ENCODE results near the gene LLGL2. TPM values are rescaled to one million over a fixed set of nuclear protein-coding genes. Genes with fewer than 3 reads are reported as not detected.
A peak's percentile ranks its signal among the peaks of the same experiment; 100 is the strongest.

The LLGL2 gene
- polyA plus RNA-seq, 1 donor (not counting 4 experiments of a cell fraction or from before 2014, with no cell fraction given), result 13.8 TPM

GRCh38 chr17:75550139-75550465 is 24.6 kb downstream of the LLGL2 start:
- DNase-seq (ENCODE audit: low read depth, low spot score), result no peak
- H3K4me3 ChIP-seq (ENCODE audit: control insufficient read depth in 2 of 3, extremely low read depth in 1 of 3, insufficient read depth in 2 of 3, low read depth in 1 of 3, low read length in 3 of 3), result no peak overlapping the region
- no peaks in the 10 kb centered on the region for H3K79me2 ChIP-seq (ENCODE audit: control insufficient read depth, insufficient read depth, low read length)
- no peak overlapping the region for H3K4me2 ChIP-seq (ENCODE audit: control insufficient read depth, extremely low read depth, insufficient read depth, low read depth, low read length)
- peak overlapping the region; percentile 43 for H2AFZ ChIP-seq (ENCODE audit: control insufficient read depth, low read length)
- no peaks in the 10 kb centered on the region for H4K20me1 ChIP-seq (ENCODE audit: control insufficient read depth, extremely low read depth, insufficient read depth, low read length)
- no peaks in the 10 kb centered on the region for H3K9me3 ChIP-seq (ENCODE audit: control insufficient read depth, low read depth, low read length)
- dilution Hi-C loops (cut with MboI; ENCODE audit: extremely low pct_ligation_motif_present, low sequenced_read_pairs), result no loop called here
- H3K4me1 ChIP-seq (ENCODE audit: control insufficient read depth, extremely low read depth, insufficient read depth, low read length), result peaks cover 16% of the 10 kb centered on the region
- FAIRE-seq, result no peak
- no peaks in the 10 kb centered on the region for H3K27me3 ChIP-seq (ENCODE audit: control insufficient read depth, extremely low read depth, insufficient read depth, low read length)
- peak overlapping the region; percentile 22 for H3K9ac ChIP-seq (ENCODE audit: control insufficient read depth, extremely low read depth, insufficient read depth, low read length)
- no peak for TF ChIP-seq EZH2 (IDR thresholded peaks at IDR 0.05; ENCODE audit: low read length)
- TF ChIP-seq, protein P1, sequence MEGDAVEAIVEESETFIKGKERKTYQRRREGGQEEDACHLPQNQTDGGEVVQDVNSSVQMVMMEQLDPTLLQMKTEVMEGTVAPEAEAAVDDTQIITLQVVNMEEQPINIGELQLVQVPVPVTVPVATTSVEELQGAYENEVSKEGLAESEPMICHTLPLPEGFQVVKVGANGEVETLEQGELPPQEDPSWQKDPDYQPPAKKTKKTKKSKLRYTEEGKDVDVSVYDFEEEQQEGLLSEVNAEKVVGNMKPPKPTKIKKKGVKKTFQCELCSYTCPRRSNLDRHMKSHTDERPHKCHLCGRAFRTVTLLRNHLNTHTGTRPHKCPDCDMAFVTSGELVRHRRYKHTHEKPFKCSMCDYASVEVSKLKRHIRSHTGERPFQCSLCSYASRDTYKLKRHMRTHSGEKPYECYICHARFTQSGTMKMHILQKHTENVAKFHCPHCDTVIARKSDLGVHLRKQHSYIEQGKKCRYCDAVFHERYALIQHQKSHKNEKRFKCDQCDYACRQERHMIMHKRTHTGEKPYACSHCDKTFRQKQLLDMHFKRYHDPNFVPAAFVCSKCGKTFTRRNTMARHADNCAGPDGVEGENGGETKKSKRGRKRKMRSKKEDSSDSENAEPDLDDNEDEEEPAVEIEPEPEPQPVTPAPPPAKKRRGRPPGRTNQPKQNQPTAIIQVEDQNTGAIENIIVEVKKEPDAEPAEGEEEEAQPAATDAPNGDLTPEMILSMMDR (optimal IDR thresholded peaks at IDR 0.05 in 1 of 3, IDR thresholded peaks at IDR 0.05 in 1 of 3, conservative IDR thresholded peaks at IDR 0.05 in 1 of 3; ENCODE audit: extremely low read depth in 1 of 3, insufficient read depth in 2 of 3, low read length in 3 of 3), result no peak
- H3K27ac ChIP-seq (ENCODE audit: control insufficient read depth, insufficient read depth, low read length), result no peak overlapping the region
- peaks cover 0 to 2% of the 10 kb centered on the region in 2 experiments for H3K36me3 ChIP-seq (ENCODE audit: control insufficient read depth in 2 of 2, extremely low read depth in 1 of 2, insufficient read depth in 2 of 2, low read length in 2 of 2)
- H3K9me1 ChIP-seq (ENCODE audit: control insufficient read depth, extremely low read depth, insufficient read depth, low read length), result no peaks in the 10 kb centered on the region

DNA sequence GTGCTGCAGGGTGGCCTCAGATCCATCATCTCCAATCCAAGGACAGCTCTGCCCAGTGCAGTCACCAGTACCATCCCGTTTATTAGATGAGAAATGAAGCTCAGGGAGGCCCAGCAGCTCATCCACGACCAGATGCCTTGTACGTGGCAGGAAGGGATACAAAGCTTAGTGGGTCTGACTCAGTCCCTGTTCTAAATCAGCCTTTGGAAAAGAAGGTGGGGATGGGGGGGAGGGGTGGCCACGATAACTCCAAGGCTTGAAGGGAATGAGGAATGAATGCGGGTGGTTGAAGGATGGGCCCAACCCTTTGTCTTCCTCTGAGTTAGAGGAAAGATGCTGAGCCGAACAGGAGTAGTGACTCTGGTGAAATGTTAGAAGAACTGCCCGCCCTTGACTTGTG is 25.8 kb downstream of the LLGL2 start:
- TF ChIP-seq EZH2 (IDR thresholded peaks at IDR 0.05; ENCODE audit: low read length), result no peak
- TF ChIP-seq, protein P1 (optimal IDR thresholded peaks at IDR 0.05 in 1 of 3, IDR thresholded peaks at IDR 0.05 in 1 of 3, conservative IDR thresholded peaks at IDR 0.05 in 1 of 3; ENCODE audit: extremely low read depth in 1 of 3, insufficient read depth in 2 of 3, low read length in 3 of 3), result no peak
- Histone ChIP-seq H3K4me2 (ENCODE audit: control insufficient read depth, extremely low read depth, insufficient read depth, low read depth, low read length) (no peak overlapping the region), H4K20me1 (ENCODE audit: control insufficient read depth, extremely low read depth, insufficient read depth, low read length) (peaks cover under 1% of the 10 kb centered on the region), H2AFZ (ENCODE audit: control insufficient read depth, low read length) (no peak overlapping the region), H3K27me3 (ENCODE audit: control insufficient read depth, extremely low read depth, insufficient read depth, low read length) (no peaks in the 10 kb centered on the region), H3K9me1 (ENCODE audit: control insufficient read depth, extremely low read depth, insufficient read depth, low read length) (no peaks in the 10 kb centered on the region), H3K36me3 (ENCODE audit: control insufficient read depth in 2 of 2, extremely low read depth in 1 of 2, insufficient read depth in 2 of 2, low read length in 2 of 2) (no peaks in the 10 kb centered on the region), H3K9me3 (ENCODE audit: control insufficient read depth, low read depth, low read length) (no peaks in the 10 kb centered on the region), H3K9ac (ENCODE audit: control insufficient read depth, extremely low read depth, insufficient read depth, low read length) (no peak overlapping the region), H3K4me3 (ENCODE audit: control insufficient read depth in 2 of 3, extremely low read depth in 1 of 3, insufficient read depth in 2 of 3, low read depth in 1 of 3, low read length in 3 of 3) (no peak overlapping the region), H3K4me1 (ENCODE audit: control insufficient read depth, extremely low read depth, insufficient read depth, low read length) (peaks cover 16% of the 10 kb centered on the region), H3K79me2 (ENCODE audit: control insufficient read depth, insufficient read depth, low read length) (no peaks in the 10 kb centered on the region), H3K27ac (ENCODE audit: control insufficient read depth, insufficient read depth, low read length) (no peak overlapping the region)
- no peak for FAIRE-seq
- dilution Hi-C loops (cut with MboI; ENCODE audit: extremely low pct_ligation_motif_present, low sequenced_read_pairs), result no loop called here
- no peak for DNase-seq (ENCODE audit: low read depth, low spot score)

Measured in keratinocyte (primary cell).